K562 (cell line): ENCODE data around the gene HOGA1. TPM values are rescaled to one million over a fixed set of nuclear protein-coding genes. Genes with fewer than 3 reads are reported as not detected.

Experiments
- ATAC-seq: fragments of 200-7000 bp; cut with Tn5 transposase; 3 replicates; pipeline ENCODE4 v1.9.1; 2020; ENCODE audit warnings: moderate library complexity
- BruUV-seq: library from RNA; stranded (reverse); fragments of 400-500 nt; replicated peaks from 2 replicates; lab custom pipeline; 2021; lab: Mats Ljungman, UMichigan
- CTCF ChIA-PET: fragments of 300-600 bp; formaldehyde crosslinking; extraction: SDS; loops from one replicate; lab custom pipeline; 2021; ENCODE audit warnings: low intra/inter-chr PET ratio; lab: Yijun Ruan, JAX
- POLR2A ChIA-PET: fragments of 300-600, 350-650 bp; sonication (Branson Sonifier 250); formaldehyde crosslinking; extraction: SDS; loops from one replicate; lab custom pipeline; 2021; ENCODE audit warnings: antibody characterized with exemption, inconsistent platforms; lab: Yijun Ruan, JAX
- DNase-seq, 4 experiments: peaks; one replicate each; pipeline versions ENCODE4 v3.0.0 to v3.0.0-alpha.2; 2011 to 2018; ENCODE audit warnings: low spot score in 3 of 4, mixed read lengths in 3 of 4; ENCODE audit errors: extremely low read depth in 1 of 4
- FAIRE-seq: peaks from 2 replicates; lab custom pipeline; 2011; peaks lifted over from hg19 to GRCh38; lab: Jason Lieb, UNC
- H2AFZ ChIP-seq: 2 replicates; pipeline ENCODE4 v1.6.0; 2011; ENCODE audit warnings: low read depth, low read length, control low read depth, inconsistent platforms
- H3K27ac ChIP-seq: fragments of 200-600 bp; 3 replicates; pipeline ENCODE4 v1.8.0; 2011; ENCODE audit warnings: low read depth, mild to moderate bottlenecking, control low read depth, inconsistent platforms, low read length, moderate library complexity, mixed read lengths; ENCODE audit errors: extremely low read depth
- H3K27me3 ChIP-seq, 2 experiments: fragments of 300-600 bp in 1 of 2; 2 replicates in 1 of 2; 3 replicates in 1 of 2; pipeline versions ENCODE4 v1.6.0 to v1.8.0; 2011; ENCODE audit warnings: inconsistent platforms in 2 of 2, low read length in 2 of 2, mild to moderate bottlenecking in 1 of 2, mixed read lengths in 1 of 2, moderate library complexity in 1 of 2; ENCODE audit not compliant: control insufficient read depth in 2 of 2, insufficient read depth in 2 of 2
- H3K36me3 ChIP-seq: fragments of 300-600 bp; 3 replicates; pipeline ENCODE4 v1.8.0; 2011; ENCODE audit warnings: mild to moderate bottlenecking, low read length, inconsistent platforms; ENCODE audit not compliant: control insufficient read depth, insufficient read depth
- H3K4me1 ChIP-seq, 2 experiments: fragments of 200-600 bp in 1 of 2; replicated peaks in 1 of 2; 2 replicates in 1 of 2; 3 replicates in 1 of 2; pipeline versions ENCODE4 v1.5.1 to v1.8.0; 2011; ENCODE audit warnings: inconsistent platforms in 2 of 2, low read length in 2 of 2, mild to moderate bottlenecking in 1 of 2, mixed read lengths in 1 of 2, moderate library complexity in 1 of 2; ENCODE audit not compliant: control insufficient read depth in 2 of 2, insufficient read depth in 2 of 2
- H3K4me2 ChIP-seq: 2 replicates; pipeline ENCODE4 v1.6.1; 2011; ENCODE audit warnings: low read length, control low read depth, inconsistent platforms, mixed read lengths; ENCODE audit not compliant: insufficient read depth
- H3K4me3 ChIP-seq: fragments of 200-600 bp; sonication (generic), shearing (Covaris generic); 2 replicates; pipeline ENCODE4 v1.5.1; 2016; ENCODE audit warnings: control low read depth, inconsistent platforms
- H3K79me2 ChIP-seq: fragments of 200-600 bp; 3 replicates; pipeline ENCODE4 v1.8.0; 2011; ENCODE audit warnings: low read length, inconsistent platforms; ENCODE audit not compliant: control insufficient read depth, insufficient read depth
- H3K9ac ChIP-seq, 2 experiments: 2 replicates each; pipeline versions ENCODE4 v1.6.0 to v1.6.1; 2011; ENCODE audit warnings: low read depth in 2 of 2, low read length in 2 of 2, control low read depth in 1 of 2, inconsistent platforms in 1 of 2, mild to moderate bottlenecking in 1 of 2, mixed read lengths in 1 of 2; ENCODE audit not compliant: insufficient read depth in 1 of 2
- H3K9me1 ChIP-seq: one replicate; pipeline ENCODE4 v1.6.0; 2011; ENCODE audit warnings: inconsistent platforms, mild to moderate bottlenecking, low read length, moderate library complexity; ENCODE audit not compliant: control insufficient read depth, insufficient read depth
- H3K9me3 ChIP-seq: replicated peaks from 2 replicates; pipeline ENCODE4 v1.5.1; 2011; ENCODE audit warnings: low read depth, low read length, inconsistent platforms; ENCODE audit not compliant: control insufficient read depth, insufficient read depth
- H4K20me1 ChIP-seq: replicated peaks from 2 replicates; pipeline ENCODE4 v1.6.1; 2011; ENCODE audit warnings: low read length, inconsistent platforms, mixed read lengths; ENCODE audit not compliant: control insufficient read depth, insufficient read depth
- ARHGAP35 ChIP-seq: fragments of 450-650 bp; IDR thresholded peaks from 2 replicates; pipeline ENCODE4 v1.6.1; 2018; ENCODE audit not compliant: partially characterized antibody
- CBX8 ChIP-seq: fragments of 200-600 bp; sonication (generic); IDR thresholded peaks from 2 replicates; pipeline ENCODE4 v1.6.1; 2012; ENCODE audit warnings: borderline replicate concordance, mixed run types, low read depth, mild to moderate bottlenecking, moderate library complexity, mixed read lengths, low read length, control low read depth, inconsistent platforms; ENCODE audit not compliant: poor library complexity, severe bottlenecking; ENCODE audit errors: extremely low read depth
- CCNT2 ChIP-seq: IDR thresholded peaks from 2 replicates; pipeline ENCODE4 v1.6.1; 2011; ENCODE audit warnings: borderline replicate concordance, low read depth, mild to moderate bottlenecking, moderate library complexity, mixed read lengths, low read length; ENCODE audit not compliant: insufficient read length; ENCODE audit errors: extremely low read depth
- FOXA1 ChIP-seq: fragments of 450-650 bp; IDR thresholded peaks from 2 replicates; pipeline ENCODE4 v1.6.1; 2016; ENCODE audit warnings: mild to moderate bottlenecking, borderline replicate concordance
- KAT7 ChIP-seq: sonication (generic); formaldehyde crosslinking; IDR thresholded peaks from 2 replicates; pipeline ENCODE4 v1.8.0; 2022; ENCODE audit warnings: missing genetic modification reagents, mild to moderate bottlenecking, borderline replicate concordance
- MAFK ChIP-seq: IDR thresholded peaks from 2 replicates; pipeline ENCODE4 v1.6.1; 2011; ENCODE audit warnings: low read length, improper control_type of control experiment
- MEF2A ChIP-seq: IDR thresholded peaks from 2 replicates; pipeline ENCODE4 v1.6.1; 2011; ENCODE audit warnings: low read depth, mild to moderate bottlenecking, low read length, moderate library complexity; ENCODE audit not compliant: control insufficient read depth
- MYC ChIP-seq, 2 experiments: fragments of 250-450 bp in 1 of 2; sonication (Bioruptor Pico) in 1 of 2; IDR thresholded peaks; 2 replicates each; pipeline versions ENCODE4 v1.5.1 to v1.6.1; 2012 to 2021; ENCODE audit warnings: low read depth in 2 of 2, borderline replicate concordance in 1 of 2, improper control_type of control experiment in 1 of 2, low read length in 1 of 2, mild to moderate bottlenecking in 1 of 2, moderate library complexity in 1 of 2
- NONO ChIP-seq, 2 experiments: fragments of 200-400 bp in 1 of 2; fragments of 450-650 bp in 1 of 2; formaldehyde crosslinking in 1 of 2; IDR thresholded peaks; 2 replicates each; pipeline ENCODE4 v1.6.1; 2017; ENCODE audit warnings: low read depth in 2 of 2, mild to moderate bottlenecking in 2 of 2, moderate library complexity in 2 of 2, low read length in 1 of 2
- POLR2A ChIP-seq: fragments of 450-650 bp; conservative IDR thresholded peaks from 2 replicates; pipeline ENCODE4 v1.6.1; 2016
- TEAD1 ChIP-seq, 2 experiments: fragments of 450-650 bp in 1 of 2; sonication (generic) in 1 of 2; formaldehyde crosslinking; IDR thresholded peaks; 2 replicates each; pipeline versions ENCODE4 v1.4.0 to v1.8.0; 2020 to 2022; ENCODE audit warnings: mild to moderate bottlenecking in 2 of 2, missing genetic modification reagents in 1 of 2
- ZFP30 ChIP-seq: fragments of 250-450 bp; sonication (Bioruptor Pico); IDR thresholded peaks from 2 replicates; pipeline ENCODE4 v1.8.0; 2022; ENCODE audit warnings: moderate library complexity, mild to moderate bottlenecking, inconsistent platforms, borderline replicate concordance
- ZNF766 ChIP-seq: fragments of 200-800 bp; sonication (Bioruptor generic); conservative IDR thresholded peaks from 2 replicates; pipeline ENCODE4 v1.6.1; 2016; ENCODE audit warnings: missing genetic modification characterization, missing compliant biosample characterization
- WGBS: fragments of 100-300 bp; shearing (Covaris generic); methylation state at CpG from one replicate; pipeline ENCODE4 v1.1.6; 2016; ENCODE audit warnings: low coverage, mixed read lengths; ENCODE audit not compliant: insufficient coverage; ENCODE audit errors: missing lambda C conversion rate; 5-methylcytosine and 5-hydroxymethylcytosine counted together
- in situ Hi-C: fragments of 300-500 bp; cut with MboI; formaldehyde crosslinking; loops from 4 replicates; pipeline ENCODE4 v1.15.0; 2018; ENCODE audit warnings: inconsistent platforms, mixed read lengths
- intact Hi-C: fragments of 100-400 bp; cut with micrococcal nuclease; formaldehyde crosslinking; loops from 2 replicates; pipeline ENCODE4 v1.14.2; 2022
- polyA plus RNA-seq, 8 experiments: library from polyadenylated mRNA; depleted of rRNA in 4 of 8; stranded (reverse) in 5 of 8; unstranded in 3 of 8; fragments of >200 nt; fragmentation: Nextera tagmentation in 2 of 8; fragmentation: Illumina TruSeq in 1 of 8; extraction: Ambion mirVana in 2 of 8; extraction: Trizol in 1 of 8; gene quantifications; 2 replicates each; pipeline versions ENCODE4 v1.2.1 to v1.2.3, GENCODE V29; 2011 to 2014; ENCODE audit warnings: inconsistent platforms in 1 of 8, missing spikeins in 1 of 8
- total RNA-seq, 7 experiments: library from RNA; depleted of rRNA in 6 of 7; stranded (reverse); fragments of >200 nt in 6 of 7; fragmentation: Illumina TruSeq in 2 of 7; extraction: Trizol in 2 of 7; gene quantifications; 2 replicates each; pipeline versions ENCODE4 v1.2.1 to v1.2.3, GENCODE V29; 2011 to 2021; ENCODE audit warnings: low replicate concordance in 1 of 7
- TF ChIP-seq, protein P1 (sequence below): fragments of 250-450 bp; sonication (Bioruptor Pico); IDR thresholded peaks from 2 replicates; pipeline ENCODE4 v1.4.0; 2020; ENCODE audit warnings: mild to moderate bottlenecking, moderate library complexity
- TF ChIP-seq, protein P2 (sequence below): fragments of 450-650 bp; formaldehyde crosslinking; IDR thresholded peaks from 2 replicates; pipeline ENCODE4 v1.4.0; 2020; ENCODE audit warnings: mild to moderate bottlenecking, moderate library complexity

The HOGA1 gene
- total and polyA plus RNA-seq, 9 of the 15 experiments (the other 6 are each of a cell fraction or from before 2014, with no cell fraction given) = not detected

DNA sequence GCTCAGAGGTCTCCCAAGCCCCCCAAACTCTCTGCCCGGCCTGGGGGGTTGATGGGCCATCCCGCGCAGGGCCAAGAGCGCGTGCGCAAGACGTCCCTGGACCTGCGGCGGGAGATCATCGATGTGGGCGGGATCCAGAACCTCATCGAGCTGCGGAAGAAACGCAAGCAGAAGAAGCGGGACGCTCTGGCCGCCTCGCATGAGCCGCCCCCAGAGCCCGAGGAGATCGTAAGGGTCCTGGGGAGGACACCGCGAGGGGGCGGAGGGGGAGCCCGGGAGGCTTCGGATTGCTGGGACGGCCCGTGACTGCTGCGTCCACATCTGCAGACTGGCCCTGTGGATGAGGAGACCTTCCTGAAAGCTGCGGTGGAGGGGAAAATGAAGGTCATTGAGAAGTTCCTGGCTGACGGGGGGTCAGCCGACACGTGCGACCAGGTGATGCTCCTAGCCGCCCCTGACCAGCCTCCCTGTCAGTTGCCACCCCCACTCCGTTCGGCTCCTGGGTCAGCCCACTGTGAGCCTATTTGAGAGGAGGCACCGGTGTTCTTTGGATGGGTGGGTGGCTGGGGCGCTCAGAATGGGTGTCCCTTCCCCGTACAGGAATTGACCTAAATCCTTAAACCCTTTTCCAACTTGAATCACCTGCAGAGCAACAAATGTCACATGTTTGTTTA lies 5.9 kb upstream of the HOGA1 start:
- Histone ChIP-seq H3K9ac (no peak overlapping the region), H3K4me2 (no peak overlapping the region), H3K9me1 (no peaks in the 10 kb centered on the region), H3K27me3 (no peaks in the 10 kb centered on the region), H4K20me1 (no peaks in the 10 kb centered on the region), H3K79me2 (no peaks in the 10 kb centered on the region), H3K9me3 (no peaks in the 10 kb centered on the region), H3K36me3 (no peaks in the 10 kb centered on the region), H3K4me1 (peaks cover 2 to 7% of the 10 kb centered on the region in 2 experiments; a peak in 4 of 5 replicates), H3K4me3 (no peak overlapping the region), H2AFZ (no peak overlapping the region), H3K27ac (no peak overlapping the region)
- ATAC-seq = no peak
- POLR2A ChIA-PET = no interaction called here
- DNase-seq = no peak
- CTCF ChIA-PET = no interaction called here
- in situ Hi-C loops = no loop called here
- WGBS = 29% methylated on average over 5 of the region's 40 CpGs
- no TSS peak for BruUV-seq
- intact Hi-C loops = loop anchor here (10.0 kb wide), 1 partner anchor 106 kb away; the partner anchor contains the start of gene AVPI1
- FAIRE-seq = no peak
- TF ChIP-seq CCNT2 (no peak), POLR2A (no peak), TEAD1 (CRISPR knock-in tag; IDR thresholded peaks at IDR 0.05) (no peak), FOXA1 (no peak), MYC (IDR thresholded peaks at IDR 0.05; ENCODE audit: low read depth, low read length) (no peak), MYC (CRISPR knock-in tag; IDR thresholded peaks at IDR 0.05; ENCODE audit: borderline replicate concordance, low read depth) (no peak), CBX8 (no peak), KAT7 (CRISPR knock-in tag) (no peak), MEF2A (no peak), NONO (IDR thresholded peaks at IDR 0.05; ENCODE audit: low read depth in 2 of 2, low read length in 1 of 2) (no peak), ZNF766 (CRISPR knock-in tag) (no peak), MAFK (no peak), ZFP30 (CRISPR knock-in tag) (no peak), ARHGAP35 (no peak)
- TF ChIP-seq, protein P1, sequence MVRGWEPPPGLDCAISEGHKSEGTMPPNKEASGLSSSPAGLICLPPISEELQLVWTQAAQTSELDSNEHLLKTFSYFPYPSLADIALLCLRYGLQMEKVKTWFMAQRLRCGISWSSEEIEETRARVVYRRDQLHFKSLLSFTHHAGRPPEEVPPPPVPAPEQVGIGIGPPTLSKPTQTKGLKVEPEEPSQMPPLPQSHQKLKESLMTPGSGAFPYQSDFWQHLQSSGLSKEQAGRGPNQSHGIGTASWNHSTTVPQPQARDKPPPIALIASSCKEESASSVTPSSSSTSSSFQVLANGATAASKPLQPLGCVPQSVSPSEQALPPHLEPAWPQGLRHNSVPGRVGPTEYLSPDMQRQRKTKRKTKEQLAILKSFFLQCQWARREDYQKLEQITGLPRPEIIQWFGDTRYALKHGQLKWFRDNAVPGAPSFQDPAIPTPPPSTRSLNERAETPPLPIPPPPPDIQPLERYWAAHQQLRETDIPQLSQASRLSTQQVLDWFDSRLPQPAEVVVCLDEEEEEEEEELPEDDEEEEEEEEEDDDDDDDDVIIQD = no peak
- TF ChIP-seq, protein P2, sequence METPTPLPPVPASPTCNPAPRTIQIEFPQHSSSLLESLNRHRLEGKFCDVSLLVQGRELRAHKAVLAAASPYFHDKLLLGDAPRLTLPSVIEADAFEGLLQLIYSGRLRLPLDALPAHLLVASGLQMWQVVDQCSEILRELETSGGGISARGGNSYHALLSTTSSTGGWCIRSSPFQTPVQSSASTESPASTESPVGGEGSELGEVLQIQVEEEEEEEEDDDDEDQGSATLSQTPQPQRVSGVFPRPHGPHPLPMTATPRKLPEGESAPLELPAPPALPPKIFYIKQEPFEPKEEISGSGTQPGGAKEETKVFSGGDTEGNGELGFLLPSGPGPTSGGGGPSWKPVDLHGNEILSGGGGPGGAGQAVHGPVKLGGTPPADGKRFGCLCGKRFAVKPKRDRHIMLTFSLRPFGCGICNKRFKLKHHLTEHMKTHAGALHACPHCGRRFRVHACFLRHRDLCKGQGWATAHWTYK (CRISPR knock-in tag) = no peak
